GM19452 (cell line): ENCODE measurements around the gene WNK2.

ENCODE experiments used
- ATAC-seq: cut with Tn5 transposase; IDR thresholded peaks from one replicate; pipeline ENCODE4 v1.9.1; 2021; ENCODE audit not compliant: unreplicated experiment

Gene WNK2

DNA sequence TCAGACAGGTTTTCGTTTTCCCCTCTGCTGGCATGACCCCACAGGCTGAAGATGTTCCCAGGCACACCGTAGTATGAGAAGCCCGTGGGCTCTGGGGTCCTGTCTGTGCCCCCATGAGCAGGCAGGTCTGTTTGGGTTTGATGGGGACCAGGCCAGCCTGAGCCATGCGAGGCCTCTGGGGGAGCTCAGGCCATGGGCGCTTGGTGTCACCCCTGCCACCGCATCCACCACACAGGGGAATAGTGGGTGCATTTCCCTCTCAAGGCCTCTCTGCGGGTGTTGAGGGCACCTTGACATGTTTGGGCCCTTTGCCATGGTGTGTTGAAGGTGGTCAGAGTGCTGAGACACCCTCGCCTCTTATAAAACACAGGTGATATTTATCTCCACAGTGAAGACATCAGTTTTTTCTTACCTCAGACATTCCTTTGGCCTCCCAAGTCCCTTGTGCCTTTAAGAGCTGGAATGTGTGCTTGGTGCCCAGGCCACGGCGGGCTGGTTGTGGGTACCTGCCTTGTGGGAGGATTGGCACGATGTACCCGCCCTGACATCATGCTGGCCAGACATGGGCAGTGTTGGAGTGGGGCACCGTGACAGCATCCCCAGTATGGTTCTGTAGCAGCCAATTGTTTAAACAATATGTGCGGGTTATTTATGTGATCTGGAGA is 68.3 kb downstream of the WNK2 start:
- ATAC-seq = no peak

DNA sequence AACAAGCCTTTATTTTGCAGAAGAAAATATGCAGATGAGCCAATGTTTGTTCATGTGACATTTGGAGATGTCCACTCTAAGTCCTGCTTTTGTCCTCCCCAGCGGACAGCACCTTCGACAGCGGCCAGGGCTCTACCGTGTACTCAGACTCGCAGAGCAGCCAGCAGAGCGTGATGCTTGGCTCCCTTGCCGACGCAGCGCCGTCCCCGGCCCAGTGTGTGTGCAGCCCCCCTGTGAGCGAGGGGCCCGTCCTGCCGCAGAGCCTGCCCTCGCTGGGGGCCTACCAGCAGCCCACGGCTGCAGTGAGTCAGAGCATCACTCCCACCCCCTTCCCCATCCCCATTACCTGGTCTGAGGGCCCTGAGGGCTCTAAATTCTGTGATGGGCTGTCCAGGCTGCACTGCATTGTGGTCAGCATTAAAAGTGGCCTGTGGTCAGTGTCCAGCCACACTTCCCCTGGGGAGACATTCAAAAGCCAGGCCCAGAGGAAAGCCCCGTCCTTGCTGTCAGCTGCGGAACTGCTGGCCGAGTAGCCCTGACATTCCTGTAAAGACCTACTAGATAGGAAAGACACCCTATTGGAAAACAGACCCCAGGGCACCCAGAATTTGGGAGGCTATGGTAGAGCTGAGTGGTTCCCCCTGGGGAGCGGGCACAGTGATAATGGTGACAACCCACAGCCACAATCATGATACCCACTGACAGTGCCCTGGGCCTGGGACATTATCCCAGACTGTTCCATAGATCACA is 69.0 kb downstream of the WNK2 start:
- ATAC-seq = no peak

DNA sequence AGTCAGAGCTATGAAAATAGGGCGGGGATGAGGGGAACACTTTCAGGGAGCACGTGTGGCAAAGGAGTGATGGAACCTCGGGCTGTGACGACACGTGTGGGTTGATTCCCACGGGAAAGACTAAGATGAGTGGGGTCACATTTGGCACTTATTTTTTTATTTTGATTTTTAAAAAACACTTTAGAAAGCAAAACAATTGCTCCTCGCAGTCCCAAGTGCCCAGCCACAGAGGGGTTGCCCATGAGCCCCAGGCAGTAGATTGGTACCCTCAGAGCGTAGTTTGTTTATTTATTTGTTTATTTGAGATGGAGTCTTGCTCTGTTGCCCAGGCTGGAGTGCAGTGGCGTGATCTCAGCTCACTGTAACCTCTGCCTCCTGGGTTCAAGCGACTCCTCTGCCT is 69.7 kb downstream of the WNK2 start:
- no peak for ATAC-seq

DNA sequence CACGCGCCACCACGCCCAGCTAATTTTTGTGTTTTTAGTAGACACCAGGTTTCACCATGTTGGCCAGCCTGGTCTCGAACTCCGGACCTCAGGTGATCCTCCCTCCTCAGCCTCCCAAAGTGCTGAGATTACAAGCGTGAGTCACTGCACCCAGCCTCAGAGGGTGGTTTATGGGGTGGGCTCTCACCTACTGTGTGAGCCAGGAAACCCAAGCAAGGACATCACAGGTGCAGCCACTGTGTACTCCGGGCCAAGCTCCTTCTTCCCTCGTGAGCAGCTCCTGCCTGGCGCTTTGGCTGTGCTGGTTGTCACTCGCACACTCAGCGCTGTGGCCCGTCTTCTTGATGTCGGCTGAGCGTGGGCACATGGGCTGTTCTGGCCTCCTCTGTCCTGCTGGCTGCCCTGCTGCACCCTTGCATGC is 70.1 kb downstream of the WNK2 start:
- no peak for ATAC-seq

DNA sequence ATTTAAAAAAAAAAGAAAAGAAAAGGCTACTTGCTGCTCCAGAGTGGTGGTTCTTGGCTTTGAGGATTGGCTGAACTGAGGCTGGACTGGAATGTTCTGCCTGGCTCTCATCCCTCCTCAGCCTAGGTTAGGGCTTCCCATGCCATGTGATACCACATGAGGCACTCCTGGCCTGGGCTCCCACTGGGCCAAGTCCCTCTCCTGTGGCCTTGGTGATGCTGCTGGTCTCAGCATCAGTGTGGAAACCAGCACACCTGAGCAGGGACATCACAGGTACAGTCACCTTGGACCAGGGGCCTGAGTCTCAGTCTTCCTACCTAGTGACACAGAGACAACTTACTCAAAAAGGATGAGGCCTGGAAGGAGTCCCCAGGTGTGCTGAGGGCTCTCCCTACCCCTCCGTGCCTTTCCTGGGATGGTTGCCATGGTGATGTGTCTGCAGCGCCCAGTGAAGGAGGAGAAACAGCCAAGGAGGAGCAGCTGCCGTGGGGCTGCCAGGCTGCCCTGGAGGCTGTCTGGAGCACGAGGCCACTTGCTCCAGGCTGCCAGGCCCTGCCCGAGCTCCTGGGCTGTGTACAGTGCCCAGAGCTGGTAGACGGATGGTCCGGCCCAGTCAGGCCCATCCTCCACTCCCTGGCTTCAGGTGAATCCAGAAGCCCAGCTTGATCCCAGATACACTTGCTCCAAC is 71.0 kb downstream of the WNK2 start:
- no peak for ATAC-seq

DNA sequence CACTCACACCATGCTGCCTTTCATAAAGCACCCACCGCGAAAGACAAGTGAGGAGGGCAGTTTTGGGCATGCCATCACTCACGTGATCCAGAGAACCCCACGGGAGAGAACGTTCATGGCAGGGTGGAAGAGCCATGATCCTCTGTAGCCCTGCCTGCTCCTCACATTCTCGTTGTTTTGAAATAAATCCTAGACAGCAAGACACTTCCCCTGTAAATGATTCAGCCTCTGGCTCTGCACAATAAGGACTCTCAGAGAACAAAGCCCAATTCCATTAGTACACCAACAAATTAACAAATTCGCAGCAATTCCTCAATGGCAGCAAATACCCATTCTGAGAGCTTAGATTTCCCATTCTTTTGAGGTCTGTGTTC is 71.5 kb downstream of the WNK2 start:
- ATAC-seq = no peak

DNA sequence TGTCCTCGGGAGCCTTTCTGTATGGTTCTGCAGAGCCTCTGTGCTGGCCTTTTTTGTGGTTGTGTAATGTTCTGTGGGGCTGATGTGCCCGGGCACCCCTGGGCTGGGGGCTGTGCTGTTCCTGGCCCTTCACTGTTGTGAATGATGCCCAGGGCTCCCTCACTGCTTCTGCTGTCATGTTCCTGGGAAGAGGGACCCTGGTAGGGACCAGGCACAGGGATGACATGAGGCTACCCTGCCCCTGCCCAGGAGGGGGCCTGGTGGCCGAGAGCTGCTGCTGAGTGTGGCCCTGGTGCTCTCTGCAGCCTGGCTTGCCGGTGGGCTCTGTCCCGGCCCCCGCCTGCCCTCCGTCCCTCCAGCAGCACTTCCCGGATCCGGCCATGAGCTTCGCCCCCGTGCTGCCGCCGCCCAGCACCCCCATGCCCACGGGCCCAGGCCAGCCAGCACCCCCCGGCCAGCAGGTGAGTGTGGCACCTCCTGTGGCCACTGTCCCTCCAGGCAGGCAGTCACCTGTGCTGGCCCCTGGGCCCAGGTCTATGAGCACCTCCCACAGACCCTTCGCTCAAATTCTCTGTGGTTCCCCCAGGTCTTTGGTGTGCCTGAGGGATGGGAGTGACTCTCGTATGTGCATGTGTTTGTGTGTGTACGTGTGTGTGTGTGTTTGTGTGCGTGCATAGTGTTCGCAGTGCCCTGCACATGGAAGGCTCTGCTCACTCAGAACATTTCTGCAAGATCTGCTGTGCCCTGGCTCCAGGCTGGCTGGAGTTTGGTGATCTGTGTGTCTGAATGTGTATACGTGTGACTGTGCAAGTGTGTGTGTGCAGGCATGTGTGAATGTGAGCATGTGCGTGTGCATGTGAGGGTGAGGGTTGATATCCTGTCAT is 72.3 kb downstream of the WNK2 start:
- ATAC-seq = no peak

DNA sequence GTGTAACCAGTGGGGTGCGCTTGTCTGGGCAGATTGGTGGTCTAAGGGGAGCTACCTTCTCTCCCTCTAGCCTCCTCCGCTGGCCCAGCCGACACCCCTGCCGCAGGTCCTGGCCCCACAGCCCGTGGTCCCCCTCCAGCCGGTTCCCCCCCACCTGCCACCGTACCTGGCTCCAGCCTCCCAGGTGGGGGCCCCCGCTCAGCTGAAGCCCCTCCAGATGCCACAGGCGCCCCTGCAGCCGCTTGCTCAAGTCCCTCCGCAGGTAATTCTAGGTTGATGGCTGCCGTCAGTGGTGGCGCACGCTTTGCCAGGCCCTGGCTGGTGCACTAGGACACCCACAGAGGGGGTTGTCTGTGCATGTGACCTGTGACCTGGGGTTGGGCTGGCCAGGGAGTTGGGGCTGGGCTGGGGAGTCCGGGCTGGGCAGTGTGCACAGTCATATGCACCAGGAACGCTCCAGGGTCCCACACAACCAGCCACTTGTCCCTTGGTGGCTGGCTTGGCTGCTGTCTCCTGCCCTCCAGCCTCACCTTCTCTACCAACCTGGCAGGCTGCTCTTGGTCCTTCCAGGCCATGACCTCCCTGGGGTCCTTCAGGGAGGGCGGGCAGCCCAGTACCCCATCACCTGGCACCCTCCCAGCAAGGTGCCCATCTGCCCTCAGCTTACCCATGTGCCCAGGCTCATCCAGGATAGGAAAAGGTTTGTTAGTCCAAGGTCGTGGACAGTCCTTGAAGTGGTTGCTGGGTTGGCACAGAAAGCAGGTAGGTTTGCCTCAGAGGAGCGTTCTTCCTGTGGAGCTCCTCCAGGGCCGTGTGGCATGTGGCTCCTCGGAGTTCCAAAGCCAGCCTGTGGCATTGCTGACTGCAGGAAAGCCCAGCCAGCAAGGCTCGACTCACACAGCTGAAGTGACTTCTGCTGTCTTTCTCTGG is 73.2 kb downstream of the WNK2 start:
- no peak for ATAC-seq

DNA sequence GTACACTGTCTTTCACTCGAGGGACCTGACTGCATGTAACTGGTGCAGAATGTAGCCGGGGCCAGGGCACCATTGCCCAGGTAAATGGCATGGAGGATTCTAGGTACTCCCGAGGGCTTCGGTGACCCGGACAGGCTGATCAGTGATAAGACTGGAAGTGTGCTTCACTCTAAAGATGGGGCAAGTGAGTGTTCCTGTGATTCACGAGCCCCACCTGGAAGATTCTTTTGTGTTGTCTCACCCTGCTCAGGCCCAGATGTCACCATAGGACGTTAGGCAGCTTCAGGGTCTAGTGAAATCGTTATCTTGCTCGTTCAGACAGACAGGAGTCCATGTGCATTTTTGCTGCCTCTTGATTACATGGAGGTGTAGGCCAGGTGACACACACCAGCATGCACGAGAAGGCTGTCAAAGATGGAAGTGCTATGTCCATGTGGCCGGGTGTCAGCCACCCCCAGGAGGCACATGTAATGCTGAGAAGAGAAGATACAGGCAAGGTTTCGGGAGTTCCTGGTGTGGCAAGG is 73.9 kb downstream of the WNK2 start:
- ATAC-seq = no peak

DNA sequence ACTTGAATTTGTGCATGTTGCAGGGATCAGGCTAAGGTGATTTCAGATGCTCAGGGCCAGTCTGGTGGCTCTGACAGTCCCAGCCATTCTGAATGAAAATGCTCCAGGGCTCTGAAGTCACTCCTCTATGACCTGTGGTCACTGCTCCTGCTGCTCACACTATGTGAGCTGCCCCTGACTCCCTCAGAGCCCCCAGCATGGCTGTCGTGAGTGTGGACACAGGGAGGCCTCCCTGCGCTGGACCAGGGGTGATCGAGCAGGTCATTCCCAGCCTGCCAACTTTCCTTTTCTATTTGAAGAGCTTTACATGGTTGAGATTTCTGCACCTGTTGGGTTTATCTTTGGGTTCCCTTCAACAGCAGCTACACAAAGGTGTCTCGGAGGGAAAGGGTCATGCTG is 74.5 kb downstream of the WNK2 start:
- ATAC-seq = no peak

DNA sequence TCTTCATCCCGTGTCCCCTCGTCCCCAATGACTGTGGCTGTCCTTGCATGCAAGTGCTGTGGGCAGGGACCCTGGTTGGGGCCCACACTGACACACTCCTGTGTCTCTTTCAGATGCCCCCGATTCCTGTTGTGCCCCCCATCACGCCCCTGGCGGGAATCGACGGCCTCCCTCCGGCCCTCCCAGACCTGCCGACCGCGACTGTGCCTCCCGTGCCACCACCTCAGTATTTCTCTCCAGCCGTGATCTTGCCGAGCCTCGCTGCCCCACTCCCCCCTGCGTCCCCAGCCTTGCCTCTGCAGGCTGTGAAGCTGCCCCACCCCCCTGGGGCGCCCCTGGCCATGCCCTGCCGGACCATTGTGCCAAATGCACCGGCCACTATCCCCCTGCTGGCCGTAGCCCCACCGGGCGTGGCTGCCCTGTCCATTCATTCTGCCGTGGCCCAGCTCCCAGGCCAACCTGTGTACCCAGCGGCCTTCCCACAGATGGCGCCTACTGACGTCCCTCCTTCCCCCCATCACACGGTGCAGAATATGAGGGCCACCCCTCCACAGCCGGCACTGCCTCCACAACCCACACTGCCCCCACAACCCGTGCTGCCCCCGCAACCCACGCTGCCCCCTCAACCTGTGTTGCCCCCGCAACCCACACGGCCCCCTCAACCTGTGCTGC is 75.0 kb downstream of the WNK2 start:
- no peak for ATAC-seq

DNA sequence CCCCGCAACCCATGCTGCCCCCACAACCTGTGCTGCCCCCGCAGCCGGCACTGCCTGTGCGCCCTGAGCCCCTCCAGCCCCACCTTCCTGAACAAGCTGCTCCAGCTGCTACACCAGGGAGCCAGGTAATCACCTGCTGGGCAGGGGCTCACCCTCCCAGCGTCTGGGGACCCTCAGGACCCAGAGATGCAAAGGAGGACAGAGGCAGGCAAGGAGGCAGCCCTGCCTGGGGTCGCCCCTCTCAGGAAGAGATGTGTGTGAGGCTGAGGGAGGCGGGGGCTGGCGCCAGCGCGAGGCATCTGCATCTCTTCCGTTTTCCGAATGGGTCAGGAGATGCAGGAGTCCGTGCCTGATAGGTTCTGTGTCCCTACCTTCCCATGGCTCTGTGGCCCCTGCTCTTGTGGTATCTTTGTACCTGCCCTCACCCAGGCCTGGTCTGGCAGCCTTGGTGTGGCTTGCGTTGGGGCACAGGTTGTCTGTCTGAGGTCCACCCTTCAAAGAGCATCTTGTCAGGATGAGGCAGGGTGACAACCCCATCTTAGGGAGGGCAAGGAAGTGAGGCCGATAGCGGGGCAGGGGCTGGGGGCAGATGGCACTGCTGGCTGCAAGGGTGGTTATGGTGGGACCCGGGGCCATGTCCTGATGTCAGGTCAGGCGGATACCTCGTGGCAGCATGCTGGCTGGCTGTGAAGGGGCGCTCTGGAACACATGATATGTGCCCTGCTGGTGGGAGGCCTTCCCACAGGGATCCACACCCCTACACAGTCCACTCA is 75.7 kb downstream of the WNK2 start:
- ATAC-seq = no peak

DNA sequence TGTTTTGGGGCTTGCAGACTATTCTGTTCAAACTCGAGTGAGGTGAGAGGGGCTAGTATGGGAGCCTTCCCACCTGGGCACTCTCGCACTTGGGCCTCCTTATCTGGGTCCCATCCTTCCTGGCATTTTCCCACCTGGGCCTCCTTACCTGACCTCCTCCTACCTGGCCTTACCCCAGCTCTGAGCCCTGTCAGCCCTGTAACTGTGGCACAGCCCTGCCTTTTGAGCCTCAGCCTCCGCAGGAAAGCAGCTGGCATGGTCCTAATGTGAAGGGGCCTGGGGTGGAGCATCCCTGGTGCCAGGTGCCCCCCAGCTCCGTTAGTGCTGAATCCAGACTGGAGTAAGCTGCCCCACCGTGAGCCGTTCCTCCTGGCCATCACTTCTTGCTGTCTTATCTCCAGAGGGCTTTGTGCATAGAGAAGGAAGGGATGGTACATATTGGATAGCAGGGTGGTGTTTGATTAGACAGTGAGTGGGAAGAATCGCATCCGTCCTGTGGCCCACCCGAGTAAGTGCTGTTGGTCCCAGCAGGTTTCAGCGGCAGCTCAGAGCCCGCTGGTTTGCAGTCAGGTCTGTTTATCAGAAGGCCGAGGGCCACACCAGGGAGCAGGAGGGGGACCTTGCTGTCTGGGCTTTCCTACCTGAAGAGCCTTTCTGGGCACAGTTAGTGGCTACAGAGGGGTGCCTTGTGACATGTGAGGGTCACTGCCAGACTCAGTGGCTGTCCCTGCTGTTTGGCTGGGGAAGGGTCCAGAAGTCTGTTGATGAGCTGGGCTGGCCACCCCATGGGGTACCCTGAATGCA is 76.5 kb downstream of the WNK2 start:
- ATAC-seq = no peak

DNA sequence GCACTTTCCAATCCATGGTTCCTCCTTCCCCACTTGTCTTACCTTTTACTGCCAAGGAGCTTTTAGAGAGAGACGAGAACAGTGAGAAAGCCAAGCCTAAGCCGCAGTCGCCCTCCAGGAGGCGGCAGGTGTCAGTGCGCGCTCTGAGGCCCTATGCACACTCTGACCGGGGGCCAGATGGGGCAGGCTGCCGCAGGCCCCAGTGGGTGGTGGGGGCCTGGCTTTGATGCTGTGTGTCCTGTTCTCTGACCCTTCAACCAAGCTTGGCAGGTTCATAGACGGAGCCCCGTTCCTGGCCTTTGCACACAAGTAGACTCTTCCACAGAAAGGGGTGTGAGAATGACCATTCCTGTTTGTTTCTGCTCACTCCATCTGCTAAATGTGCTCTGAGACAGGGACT is 77.3 kb downstream of the WNK2 start:
- ATAC-seq = no peak

DNA sequence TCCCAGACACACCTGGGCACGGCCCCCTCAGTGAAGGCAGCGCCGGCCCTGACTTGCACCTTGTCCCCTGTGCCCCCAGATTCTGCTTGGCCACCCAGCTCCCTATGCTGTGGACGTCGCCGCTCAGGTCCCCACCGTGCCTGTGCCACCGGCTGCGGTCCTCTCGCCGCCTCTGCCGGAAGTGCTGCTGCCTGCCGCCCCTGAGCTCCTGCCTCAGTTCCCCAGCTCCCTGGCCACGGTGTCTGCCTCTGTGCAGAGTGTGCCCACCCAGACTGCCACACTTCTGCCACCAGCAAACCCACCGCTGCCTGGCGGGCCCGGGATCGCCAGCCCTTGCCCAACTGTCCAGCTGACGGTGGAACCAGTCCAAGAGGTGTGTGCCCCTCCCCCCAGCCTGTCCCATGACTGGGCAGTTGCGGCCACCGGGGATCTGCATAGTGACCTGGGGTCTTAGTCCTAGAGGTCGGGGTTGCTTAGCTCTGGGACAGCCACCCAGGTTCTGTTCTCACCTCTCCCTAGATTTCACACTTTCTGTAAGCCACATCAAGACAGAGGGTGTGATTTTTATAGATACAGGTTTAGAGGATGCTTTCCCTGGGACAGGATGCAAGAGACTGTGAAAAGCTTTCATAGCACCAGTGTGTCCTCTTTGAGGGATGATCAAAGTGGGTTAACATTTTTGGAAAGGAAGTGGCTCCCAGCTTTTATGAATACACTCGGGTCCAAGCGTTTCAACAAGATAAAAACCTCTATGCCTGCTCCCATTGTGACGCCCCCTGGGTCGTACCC is 78.0 kb downstream of the WNK2 start:
- no peak for ATAC-seq

DNA sequence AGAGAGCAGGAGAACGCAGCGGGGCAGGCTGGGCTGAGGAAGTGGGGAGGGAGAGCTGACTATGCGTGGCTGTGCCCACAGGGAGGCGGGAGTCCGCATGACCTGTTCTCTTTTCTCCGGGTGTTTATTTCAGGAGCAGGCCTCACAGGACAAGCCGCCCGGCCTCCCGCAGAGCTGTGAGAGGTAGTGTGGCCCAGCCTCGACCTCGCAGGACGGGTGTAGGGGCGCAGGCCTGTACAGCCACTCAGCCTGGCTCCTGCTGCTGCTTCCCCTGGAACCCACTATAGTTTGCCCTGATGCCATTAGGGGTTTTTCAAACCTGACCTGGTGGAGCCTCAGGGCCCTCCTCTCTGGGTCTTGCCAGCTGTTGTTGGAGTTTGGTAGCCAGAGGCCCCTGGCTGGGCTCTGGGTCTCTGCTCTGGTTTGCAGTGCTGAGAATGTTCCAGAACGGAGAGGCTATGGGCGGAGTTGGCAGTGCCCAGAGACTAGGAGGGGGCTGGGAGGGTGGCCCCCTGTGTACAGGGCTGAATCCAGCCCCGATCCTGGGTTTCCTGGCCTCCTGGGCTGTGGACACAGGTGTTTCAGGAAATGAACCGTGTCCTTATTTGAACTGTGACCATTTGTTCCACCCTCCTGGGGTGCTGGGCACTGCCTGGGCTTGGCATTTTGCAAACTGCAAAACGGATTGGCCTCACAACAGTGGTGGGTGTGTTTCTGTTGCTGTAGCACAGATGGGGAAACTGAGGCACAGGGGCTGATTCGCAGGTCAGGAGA is 78.8 kb downstream of the WNK2 start:
- no peak for ATAC-seq
